ENCODE results near the gene OR4E1.

GRCh38 chr14:21711360-21711961 is 37.8 kb upstream of the OR4E1 start:
- TF ChIP-seq CTCF (IDR thresholded peaks at IDR 0.05 in 2 of 3, conservative IDR thresholded peaks at IDR 0.05 in 1 of 3; ENCODE audit: insufficient read depth in 2 of 3, low read depth in 1 of 3, low read length in 3 of 3) (peak; percentile 55 to 64 (median 62); a peak in 5 of 6 replicates), TAF1 (IDR thresholded peaks at IDR 0.05; ENCODE audit: control insufficient read depth, extremely low read depth, insufficient read depth, low read length, severe bottlenecking) (no peak), SMC3 (conservative IDR thresholded peaks at IDR 0.05; ENCODE audit: insufficient read depth, low read depth, low read length) (no peak), EP300 (IDR thresholded peaks at IDR 0.05; ENCODE audit: low read length) (no peak), ZC3H8 (IDR thresholded peaks at IDR 0.05) (no peak), RAD51 (IDR thresholded peaks at IDR 0.05; ENCODE audit: borderline replicate concordance, low read depth) (no peak), KAT7 (CRISPR knock-in tag; IDR thresholded peaks at IDR 0.05; ENCODE audit: borderline replicate concordance) (no peak), MYBL2 (IDR thresholded peaks at IDR 0.05; ENCODE audit: low read depth) (no peak), MYBL2 (CRISPR knock-in tag; IDR thresholded peaks at IDR 0.05; ENCODE audit: borderline replicate concordance) (no peak)

Measured in K562 (cell line).